HG03571 (cell line): ENCODE results near the gene PRKCH.

ENCODE experiments used
- ATAC-seq: cut with Tn5 transposase; IDR thresholded peaks from one replicate; pipeline ENCODE4 v1.9.1; 2021; ENCODE audit not compliant: unreplicated experiment

The PRKCH gene

GRCh38 chr14:61321385-61322010 lies at the start of gene PRKCH:
TSS of gene PRKCH (plus strand) at chr14:61321579. CDS start at chr14:61322102, 523 bp downstream.
- no peak for ATAC-seq

DNA sequence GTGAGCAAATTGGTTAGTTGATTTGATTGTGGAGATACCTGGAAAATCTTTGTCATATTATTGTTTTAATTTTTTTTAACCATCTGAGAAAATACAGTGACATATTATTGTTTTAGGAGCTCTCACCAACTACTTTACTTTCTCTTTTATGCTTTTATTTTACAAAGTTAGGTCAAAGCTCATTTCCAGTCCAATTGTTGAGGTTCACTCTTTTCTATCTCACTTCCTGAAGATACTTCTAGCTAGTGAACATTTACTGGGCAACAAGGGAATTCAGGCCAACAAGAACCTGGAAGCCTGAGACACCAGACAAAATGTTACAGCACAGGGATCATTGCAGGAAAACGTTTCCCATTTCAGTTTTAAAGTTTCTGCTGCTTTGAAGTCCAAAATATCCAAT lies 44.1 kb upstream of the PRKCH start:
- ATAC-seq = no peak

- ATAC-seq = no peak
Measured at GRCh38 chr14:61277784-61278183, 43.6 kb upstream of the PRKCH start.

DNA sequence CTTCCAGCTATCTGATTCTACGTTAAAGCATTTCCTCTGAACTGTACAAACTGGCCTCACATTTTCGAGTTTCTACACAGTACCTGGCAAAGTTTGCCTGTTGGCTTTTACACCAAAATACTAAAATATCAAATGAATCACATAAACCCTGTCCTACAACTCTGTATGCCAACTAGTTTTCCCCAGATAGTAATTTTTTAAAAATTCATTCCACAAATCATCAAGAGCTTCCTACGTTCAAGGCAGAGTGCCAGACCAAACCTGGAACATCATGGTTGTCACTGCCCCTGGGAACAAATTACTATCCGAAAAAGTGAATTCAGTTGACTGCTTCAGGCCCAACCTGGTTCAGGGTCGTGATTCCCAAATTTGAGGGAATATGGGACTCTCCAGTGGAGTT lies 42.3 kb upstream of the PRKCH start:
- ATAC-seq = no peak

DNA sequence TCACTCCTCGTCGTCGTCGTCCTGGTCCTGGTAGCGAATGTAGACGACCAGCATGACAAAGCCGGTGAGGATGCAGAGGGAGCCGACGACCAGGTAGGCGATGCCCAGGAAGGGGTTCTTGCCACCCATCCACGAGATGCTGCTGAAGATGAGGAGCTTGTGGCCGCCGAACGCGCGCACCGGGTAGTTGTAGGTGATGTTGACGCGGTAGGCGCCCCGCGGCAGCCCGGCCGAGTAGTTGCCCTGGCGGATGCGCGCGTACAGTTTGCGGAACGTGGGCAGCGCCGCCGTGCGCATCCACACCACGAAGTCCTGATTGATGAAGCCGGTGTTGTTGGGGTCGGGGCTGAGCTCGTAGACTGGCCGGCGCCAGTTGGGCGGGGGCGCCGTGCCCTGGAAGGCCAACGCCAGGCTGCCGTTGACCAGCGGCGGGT lies 41.3 kb upstream of the PRKCH start:
- ATAC-seq = no peak

DNA sequence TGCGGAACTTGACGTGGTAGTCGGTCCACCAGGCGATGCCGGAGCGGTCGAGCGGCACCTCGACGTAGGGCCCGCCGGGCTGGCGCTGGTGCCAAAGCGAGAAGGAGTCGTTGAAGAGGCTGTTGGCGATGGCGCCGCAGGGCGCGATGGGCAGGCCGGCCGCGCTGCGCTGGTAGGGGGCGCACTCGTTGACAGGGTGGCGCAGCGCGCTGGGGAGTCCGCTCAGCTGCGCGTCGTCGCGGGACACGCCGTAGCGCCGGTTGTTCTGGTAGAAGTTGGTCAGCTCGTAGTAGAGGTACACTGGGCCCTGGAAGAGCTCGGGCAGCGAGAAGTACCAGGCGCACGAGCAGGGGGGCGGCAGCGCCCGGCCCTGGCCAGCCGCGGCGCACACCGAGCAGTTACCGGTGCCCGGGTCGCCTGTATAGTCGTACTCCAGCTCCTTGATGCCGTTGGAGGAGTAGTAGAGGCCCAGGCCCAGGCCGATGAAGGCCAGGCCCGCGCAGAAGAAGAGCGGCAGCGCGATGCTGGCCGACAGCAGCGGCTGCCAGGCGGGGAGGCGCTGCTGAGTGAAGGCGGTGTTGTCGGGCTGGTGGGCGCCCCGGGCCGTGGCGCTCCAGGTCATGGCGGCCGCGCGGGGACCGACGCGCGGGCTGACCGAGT lies 40.7 kb upstream of the PRKCH start:
- ATAC-seq = no peak

GRCh38 chr14:61281186-61281947 lies 40.0 kb upstream of the PRKCH start, which contains the start of gene TMEM30B:
TSS of gene TMEM30B (minus strand) at chr14:61281338. CDS start at chr14:61281147, 191 bp downstream.
- ATAC-seq = no peak

GRCh38 chr14:61281948-61282275 lies 39.5 kb upstream of the PRKCH start:
- no peak for ATAC-seq

DNA sequence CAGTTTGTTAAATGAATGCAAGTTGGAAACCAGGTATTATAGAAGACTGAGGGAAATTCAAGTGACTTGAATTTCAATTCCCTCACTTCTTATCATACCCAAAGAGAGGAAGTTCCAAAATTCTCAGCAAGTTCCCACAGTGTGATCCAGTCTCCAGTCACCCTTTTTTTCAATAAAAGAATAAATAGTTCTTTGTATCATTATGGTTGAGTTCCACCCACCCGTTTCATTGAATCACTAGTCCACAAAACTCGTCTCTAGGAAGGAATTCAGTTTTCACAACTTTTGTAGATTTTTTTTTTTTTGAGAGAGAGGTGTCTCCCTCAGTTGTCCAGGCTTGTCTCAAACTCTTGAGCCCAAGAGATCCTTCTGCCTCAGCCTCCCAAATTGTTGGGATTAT lies 38.6 kb upstream of the PRKCH start:
- no peak for ATAC-seq

GRCh38 chr14:61284001-61284400 lies 37.4 kb upstream of the PRKCH start:
- no peak for ATAC-seq

DNA sequence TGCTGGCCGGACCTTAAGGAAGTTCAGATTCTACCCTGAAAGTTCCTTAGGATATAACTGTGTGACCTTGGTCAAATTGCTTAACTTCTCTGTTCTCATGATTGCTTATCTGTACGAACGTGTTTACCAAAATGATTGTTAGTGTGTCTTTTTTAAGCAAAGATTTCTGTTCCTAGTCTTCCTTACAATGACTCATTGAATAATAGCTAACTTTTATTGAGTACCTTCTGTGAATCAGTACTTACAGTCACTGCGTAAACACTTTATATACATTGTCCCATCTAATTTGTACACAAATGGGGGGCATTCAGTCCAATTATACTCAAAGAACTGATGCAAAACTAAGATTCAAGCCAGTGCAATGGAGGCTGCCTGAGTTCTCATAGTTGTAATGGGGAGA lies 36.0 kb upstream of the PRKCH start:
- ATAC-seq = no peak

GRCh38 chr14:61287196-61287595 lies 34.2 kb upstream of the PRKCH start:
- no peak for ATAC-seq

DNA sequence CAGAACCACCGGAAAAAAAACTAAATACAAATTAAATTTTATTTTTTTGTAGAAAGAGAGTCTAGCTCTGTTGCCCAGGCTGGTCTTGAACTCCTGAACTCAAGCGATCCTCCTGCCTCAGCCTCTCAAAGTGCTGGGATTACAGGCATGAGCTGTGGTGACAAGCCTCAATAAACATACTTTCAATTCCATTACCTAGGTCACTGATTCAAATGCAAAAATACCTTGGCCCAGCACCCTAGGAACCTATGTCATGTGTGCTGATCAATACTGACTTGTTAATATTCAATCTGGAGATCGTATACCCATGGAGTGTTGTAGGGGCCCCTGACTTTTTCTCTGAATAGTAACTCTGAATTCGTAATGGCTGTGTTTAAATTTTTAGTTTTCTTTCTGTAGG lies 33.2 kb upstream of the PRKCH start:
- ATAC-seq = no peak

- no peak for ATAC-seq
Measured at GRCh38 chr14:61288720-61289119, 32.7 kb upstream of the PRKCH start.

- no peak for ATAC-seq
Measured at GRCh38 chr14:61290701-61291100, 30.7 kb upstream of the PRKCH start.

GRCh38 chr14:61296151-61296550 lies 25.2 kb upstream of the PRKCH start:
- ATAC-seq = no peak

- no peak for ATAC-seq
Measured at GRCh38 chr14:61296719-61297502, 24.5 kb upstream of the PRKCH start.

DNA sequence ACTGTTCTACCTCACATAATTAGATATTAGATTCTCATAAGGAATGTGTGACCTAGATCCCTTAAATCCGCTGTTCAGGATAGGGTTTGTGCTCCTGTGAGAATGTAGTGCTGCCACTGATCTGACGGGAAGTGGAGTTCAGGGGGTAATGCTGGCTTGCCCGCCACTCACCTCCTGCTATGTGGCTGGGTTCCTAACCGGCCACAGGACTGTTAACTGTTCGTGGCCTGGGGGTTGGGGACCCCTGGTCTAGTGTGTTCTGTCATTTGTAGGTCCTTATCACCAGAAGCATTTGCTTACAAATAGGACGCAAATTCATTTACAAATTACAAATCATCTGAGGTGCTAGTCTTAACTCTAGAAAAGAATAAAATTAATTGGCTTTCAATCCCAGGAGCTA lies 23.8 kb upstream of the PRKCH start:
- no peak for ATAC-seq

DNA sequence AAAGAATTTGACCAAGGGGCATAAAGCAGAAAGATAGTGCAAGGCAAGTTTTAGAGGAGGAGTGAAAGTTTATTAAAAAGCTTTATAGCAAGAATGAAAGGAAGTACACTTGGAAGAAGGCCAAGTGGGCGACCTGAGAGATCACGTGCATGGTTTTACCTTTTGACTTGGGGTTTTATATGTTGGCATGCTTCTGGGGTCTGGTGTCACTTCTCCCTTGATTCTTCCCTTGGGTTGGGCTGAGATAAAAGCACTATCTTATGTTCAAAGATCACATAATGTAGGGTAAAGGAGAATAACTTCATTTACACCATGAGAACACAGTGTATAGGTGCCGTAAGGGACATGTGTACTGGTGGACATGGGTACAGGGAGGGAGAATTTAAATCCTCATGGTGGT lies 22.6 kb upstream of the PRKCH start:
- ATAC-seq = no peak

DNA sequence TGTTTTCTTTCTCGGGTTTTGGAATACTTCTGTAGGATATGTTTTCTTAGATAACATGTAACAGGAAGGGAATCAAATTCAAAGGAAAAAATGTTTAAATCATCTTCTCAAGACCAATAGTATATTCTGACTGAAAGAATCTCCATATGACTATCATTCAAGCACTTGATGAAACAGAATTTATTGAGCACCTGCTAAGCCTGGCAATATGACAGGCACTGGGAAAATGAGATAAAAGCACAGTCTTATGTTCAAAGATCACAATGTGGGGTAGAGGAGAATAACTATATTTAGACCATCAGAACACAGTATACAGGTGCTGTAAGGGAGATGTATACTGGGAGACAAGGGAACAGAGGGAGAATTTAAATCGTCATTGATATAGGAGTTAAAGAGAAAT lies 21.2 kb upstream of the PRKCH start:
- ATAC-seq = no peak

- no peak for ATAC-seq
Measured at GRCh38 chr14:61300754-61301153, 20.6 kb upstream of the PRKCH start.
